ENCODE measurements around the gene ZDHHC20.

ZDHHC20 gene

DNA sequence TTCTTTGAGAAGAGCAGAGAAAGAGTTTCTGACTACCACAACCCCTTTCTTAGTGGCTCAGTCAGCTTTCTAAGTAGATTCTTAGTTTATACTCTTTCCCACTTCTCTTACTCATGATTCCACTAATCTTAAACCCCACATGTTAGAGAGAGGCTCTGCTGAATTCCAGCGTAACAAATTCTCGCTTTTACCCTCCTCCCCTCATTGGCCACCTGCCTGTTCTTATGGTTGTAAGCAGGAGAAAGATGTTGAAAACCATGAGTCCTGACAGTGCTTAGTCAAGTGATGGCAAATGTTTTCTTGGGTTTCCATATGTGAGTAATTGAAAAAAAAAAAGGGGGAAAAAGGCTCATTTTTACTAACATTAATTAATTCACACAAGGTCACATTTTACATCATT lies 125.9 kb downstream of the ZDHHC20 start:
- no peak for TF ChIP-seq Cebpa-rat (IDR thresholded peaks at IDR 0.05)
- H3K4me2 ChIP-seq = peak overlapping the region in 3 of 11 experiments; percentile 52 to 66 (median 59); a peak in 5 of 22 replicates
- H3K4me3 ChIP-seq = no peak overlapping the region

DNA sequence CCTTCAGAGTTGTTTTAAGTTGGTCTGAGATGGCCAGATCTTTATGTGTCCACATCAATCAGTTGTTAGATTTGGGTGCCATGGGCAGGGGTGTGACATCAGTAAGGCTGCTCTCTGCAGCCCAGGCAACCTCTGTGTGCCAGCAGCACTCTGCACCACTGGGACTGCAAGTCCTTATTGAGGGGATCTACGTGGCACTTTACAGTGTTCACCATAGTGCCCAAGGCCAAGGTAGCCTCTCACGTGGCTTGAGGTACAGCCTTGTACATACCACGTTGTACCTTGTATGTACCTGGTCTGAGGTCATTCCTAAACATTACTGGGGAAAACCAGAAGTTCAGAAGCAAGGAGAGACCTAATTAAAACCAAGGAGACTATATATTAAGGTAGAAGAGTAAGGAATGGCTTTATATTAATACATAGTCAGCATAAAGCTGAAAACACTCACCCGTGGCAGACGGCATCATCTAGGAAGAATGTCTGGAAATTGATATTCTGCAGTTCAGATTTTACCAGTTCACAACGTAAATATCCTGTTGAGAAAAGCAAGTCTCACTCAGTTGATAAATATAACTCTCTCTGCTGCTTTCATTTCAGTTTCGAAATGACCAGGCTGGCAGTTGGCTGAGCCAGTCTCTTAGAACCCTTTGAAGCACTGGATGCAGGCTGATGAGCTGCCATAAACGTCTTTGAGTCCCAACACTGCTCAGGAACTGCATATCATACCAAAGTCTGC lies 128.8 kb downstream of the ZDHHC20 start:
- no peak for TF ChIP-seq Cebpa-rat (IDR thresholded peaks at IDR 0.05)
- Histone ChIP-seq H3K27ac (peak overlapping the region in 10 of 11 experiments; percentile 16 to 78 (median 66); a peak in 18 of 22 replicates), H3K36me3 (peaks cover 14 to 61% (median 39%) of the 10 kb centered on the region in 11 experiments; a peak in 20 of 22 replicates), H3K4me2 (peak overlapping the region; percentile 44 to 85 (median 72)), H3K9ac (peak overlapping the region in 9 of 11 experiments; percentile 21 to 61 (median 34); a peak in 16 of 22 replicates), H3K4me3 (peak overlapping the region in 2 of 10 experiments; percentile 13 to 39; a peak in 3 of 20 replicates), H3K9me3 (replicated peaks in 1 of 11) (peaks cover 0 to 6% (median 4%) of the 10 kb centered on the region in 11 experiments; a peak in 13 of 22 replicates), H3K4me1 (peaks cover 36 to 58% (median 52%) of the 10 kb centered on the region in 10 experiments), H3K27me3 (no peaks in the 10 kb centered on the region), H4K20me1 (peaks cover 0 to 3% (median 0%) of the 10 kb centered on the region in 11 experiments; a peak in 3 of 22 replicates)

More for the DNA sequence above, 125.9 kb downstream of the ZDHHC20 start:
- Histone ChIP-seq H4K20me1 (peaks cover 0 to 8% (median 0%) of the 10 kb centered on the region in 11 experiments; a peak in 3 of 22 replicates), H3K4me1 (peaks cover 33 to 54% (median 45%) of the 10 kb centered on the region in 10 experiments), H3K27me3 (no peaks in the 10 kb centered on the region), H3K36me3 (peaks cover 6 to 51% (median 22%) of the 10 kb centered on the region in 11 experiments; a peak in 17 of 22 replicates), H3K9me3 (replicated peaks in 1 of 11) (peaks cover 0 to 15% (median 7%) of the 10 kb centered on the region in 11 experiments; a peak in 13 of 22 replicates), H3K27ac (peak overlapping the region in 1 of 11 experiments; percentile 4; a peak in 2 of 22 replicates), H3K9ac (no peak overlapping the region)

DNA sequence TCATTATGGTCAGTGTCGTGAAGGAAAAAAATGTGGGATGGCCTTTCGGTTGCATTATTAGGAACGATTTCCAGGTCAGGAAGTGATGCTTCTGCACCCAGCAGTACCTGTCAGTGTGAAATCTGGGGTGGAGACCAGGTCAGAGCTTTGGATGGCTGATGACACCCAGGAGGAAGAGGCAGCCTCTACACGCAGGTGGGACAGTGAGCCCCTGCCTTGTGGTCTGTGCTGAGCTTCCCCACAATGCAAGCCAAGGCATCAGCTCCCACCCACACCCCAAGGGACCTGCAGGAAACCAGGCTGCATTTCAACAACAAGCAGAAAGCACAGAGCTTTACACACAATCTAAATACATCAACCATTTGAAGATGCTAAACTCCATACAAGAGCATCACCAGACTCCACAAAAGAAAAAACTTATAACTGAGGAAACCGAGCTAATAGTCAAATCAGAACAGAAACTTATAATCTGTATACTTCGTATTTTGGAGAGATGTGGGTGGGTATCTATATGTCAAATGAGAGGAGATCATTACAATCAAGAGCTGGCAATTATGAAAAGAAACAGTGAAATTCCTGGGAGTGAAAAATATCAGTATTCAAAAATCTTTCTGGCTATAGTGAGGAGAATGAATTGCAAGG lies 130.1 kb downstream of the ZDHHC20 start:
- no peak for TF ChIP-seq Cebpa-rat (IDR thresholded peaks at IDR 0.05)
- Histone ChIP-seq H3K4me1 (peaks cover 36 to 66% (median 54%) of the 10 kb centered on the region in 10 experiments), H3K36me3 (peaks cover 15 to 56% (median 37%) of the 10 kb centered on the region in 11 experiments; a peak in 20 of 22 replicates), H4K20me1 (peaks cover 0 to 3% (median 0%) of the 10 kb centered on the region in 11 experiments; a peak in 3 of 22 replicates), H3K9me3 (replicated peaks in 1 of 11) (no peaks in the 10 kb centered on the region; a peak in 1 of 22 replicates), H3K27me3 (no peaks in the 10 kb centered on the region), H3K4me2 (peak overlapping the region in 10 of 11 experiments; percentile 44 to 85 (median 73); a peak in 18 of 22 replicates), H3K9ac (peak overlapping the region in 6 of 11 experiments; percentile 30 to 61 (median 50); a peak in 10 of 22 replicates), H3K27ac (peak overlapping the region in 7 of 11 experiments; percentile 61 to 78 (median 72); a peak in 14 of 22 replicates), H3K4me3 (peak overlapping the region in 1 of 10 experiments; percentile 5; a peak in 2 of 20 replicates)

GRCh38 chr13:21328201-21328600 lies 130.9 kb downstream of the ZDHHC20 start:
- Histone ChIP-seq H3K4me2 (peak overlapping the region in 8 of 11 experiments; percentile 62 to 85 (median 77); a peak in 15 of 22 replicates), H3K4me3 (no peak overlapping the region), H3K9me3 (replicated peaks in 1 of 11) (no peaks in the 10 kb centered on the region; a peak in 1 of 22 replicates), H3K27me3 (no peaks in the 10 kb centered on the region), H4K20me1 (peaks cover 0 to 3% (median 0%) of the 10 kb centered on the region in 11 experiments; a peak in 3 of 22 replicates), H3K4me1 (peaks cover 36 to 63% (median 53%) of the 10 kb centered on the region in 10 experiments), H3K9ac (peak overlapping the region in 2 of 11 experiments; percentile 9 to 52; a peak in 1 of 22 replicates), H3K27ac (peak overlapping the region in 7 of 11 experiments; percentile 1 to 78 (median 52); a peak in 10 of 22 replicates), H3K36me3 (peaks cover 15 to 56% (median 37%) of the 10 kb centered on the region in 11 experiments; a peak in 20 of 22 replicates)
- no peak for TF ChIP-seq Cebpa-rat (IDR thresholded peaks at IDR 0.05)

- TF ChIP-seq Cebpa-rat (IDR thresholded peaks at IDR 0.05) = no peak
- no peak overlapping the region for H3K4me3 ChIP-seq
- H3K27ac ChIP-seq = no peak overlapping the region
- H4K20me1 ChIP-seq = peaks cover 0 to 3% (median 0%) of the 10 kb centered on the region in 11 experiments; a peak in 4 of 22 replicates
- no peak overlapping the region for H3K4me2 ChIP-seq
- peaks cover 32 to 44% (median 39%) of the 10 kb centered on the region in 10 experiments for H3K4me1 ChIP-seq
- H3K9me3 ChIP-seq (replicated peaks in 1 of 11) = no peaks in the 10 kb centered on the region; a peak in 1 of 22 replicates
- no peaks in the 10 kb centered on the region for H3K27me3 ChIP-seq
- peaks cover 15 to 52% (median 38%) of the 10 kb centered on the region in 11 experiments; a peak in 20 of 22 replicates for H3K36me3 ChIP-seq
- no peak overlapping the region for H3K9ac ChIP-seq
Observed at GRCh38 chr13:21326155-21327031, 132.7 kb downstream of the ZDHHC20 start.

DNA sequence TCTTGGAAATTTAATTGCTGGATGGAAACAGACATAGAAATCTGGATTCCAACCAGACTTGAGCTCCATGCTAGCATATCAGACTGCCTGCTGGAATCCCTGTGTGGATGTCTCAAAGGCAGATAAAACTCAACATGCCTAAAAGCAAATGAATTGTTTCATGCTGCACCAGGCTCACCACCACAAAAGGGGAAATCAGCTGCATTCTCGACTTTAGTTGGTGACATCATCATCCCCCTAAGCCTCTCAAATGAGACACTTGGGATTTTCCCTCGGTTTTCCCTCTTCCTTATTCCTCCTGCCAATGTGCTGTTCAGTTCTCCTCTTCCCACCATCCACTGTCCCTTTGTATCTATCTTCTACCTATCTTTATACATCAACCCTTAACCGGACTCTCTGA lies 134.3 kb downstream of the ZDHHC20 start:
- Histone ChIP-seq H3K27ac (no peak overlapping the region), H3K36me3 (peaks cover 18 to 61% (median 42%) of the 10 kb centered on the region in 11 experiments), H3K4me1 (peaks cover 16 to 29% (median 23%) of the 10 kb centered on the region in 10 experiments), H3K9ac (no peak overlapping the region), H3K4me3 (no peak overlapping the region), H3K4me2 (peak overlapping the region in 4 of 11 experiments; percentile 18 to 76 (median 53); a peak in 6 of 22 replicates), H3K9me3 (replicated peaks in 1 of 11) (peaks cover 1 to 10% (median 6%) of the 10 kb centered on the region in 11 experiments; a peak in 15 of 22 replicates), H3K27me3 (no peaks in the 10 kb centered on the region), H4K20me1 (peaks cover 0 to 3% (median 0%) of the 10 kb centered on the region in 11 experiments; a peak in 3 of 22 replicates)
- no peak for TF ChIP-seq Cebpa-rat (IDR thresholded peaks at IDR 0.05)

DNA sequence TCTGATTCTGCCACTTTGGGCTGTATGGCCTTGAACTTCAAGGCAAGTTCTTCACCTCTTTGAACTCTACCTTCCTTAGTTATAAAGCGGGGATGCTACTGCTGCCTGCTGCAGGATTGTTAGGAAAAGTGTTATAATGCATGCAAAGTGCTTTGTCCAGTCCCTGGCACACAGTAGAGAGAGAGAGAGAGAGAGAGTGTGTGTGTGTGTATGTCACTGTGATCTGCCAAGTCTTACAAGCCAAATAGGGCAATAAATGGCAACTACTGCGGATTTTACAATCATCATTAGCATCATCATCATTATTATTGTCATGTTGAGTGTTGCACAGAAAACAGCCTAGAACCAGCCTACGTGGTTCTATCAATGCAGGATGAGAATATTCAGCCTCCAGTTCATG lies 136.1 kb downstream of the ZDHHC20 start:
- H3K9me3 ChIP-seq (replicated peaks in 1 of 11) = peaks cover 11 to 27% (median 20%) of the 10 kb centered on the region in 11 experiments; a peak in 20 of 22 replicates
- TF ChIP-seq Cebpa-rat (IDR thresholded peaks at IDR 0.05) = no peak
- no peak overlapping the region for H3K9ac ChIP-seq
- H3K27me3 ChIP-seq = no peaks in the 10 kb centered on the region
- peaks cover 26 to 65% (median 54%) of the 10 kb centered on the region in 11 experiments for H3K36me3 ChIP-seq
- H3K4me1 ChIP-seq = peaks cover under 1 to 10% (median 7%) of the 10 kb centered on the region in 10 experiments; a peak in 18 of 20 replicates
- H3K4me3 ChIP-seq = no peak overlapping the region
- H3K27ac ChIP-seq = no peak overlapping the region
- H3K4me2 ChIP-seq = no peak overlapping the region
- H4K20me1 ChIP-seq = no peaks in the 10 kb centered on the region; a peak in 2 of 22 replicates

Data from BLaER1 treated with 17β-estradiol and CSF1 and Interleukin-3, amounts not matched to agents 10 nM and 100 nM (cell line).